Effector CD8-positive, alpha-beta T cell (primary cell): ENCODE results near the gene RCOR3.
"Not testable (repeated sequence)": the region's sequence is repeated elsewhere in the genome, so short reads cannot be mapped to it uniquely, and the experiment has no call there.

Source experiments
- DNase-seq: peaks from one replicate; lab custom pipeline; 2025; lab: John Stamatoyannopoulos, UW

The RCOR3 gene

GRCh38 chr1:211340622-211341507, 81.7 kb downstream of the RCOR3 start:
- no peak for DNase-seq

GRCh38 chr1:211341999-211342398, 82.8 kb downstream of the RCOR3 start:
- no peak for DNase-seq

GRCh38 chr1:211343607-211344006, 84.4 kb downstream of the RCOR3 start:
- DNase-seq = no peak

GRCh38 chr1:211344152-211344618, 85.0 kb downstream of the RCOR3 start:
- no peak for DNase-seq

GRCh38 chr1:211345719-211346118, 86.6 kb downstream of the RCOR3 start:
- DNase-seq = no peak

- no peak for DNase-seq
Measured at GRCh38 chr1:211347077-211347844, 88.1 kb downstream of the RCOR3 start.

GRCh38 chr1:211348547-211348946, 89.4 kb downstream of the RCOR3 start:
- no peak for DNase-seq

- no peak for DNase-seq
Measured at GRCh38 chr1:211349741-211350140, 90.6 kb downstream of the RCOR3 start.

GRCh38 chr1:211352055-211352454, 92.9 kb downstream of the RCOR3 start:
- not testable (repeated sequence) for DNase-seq

- no peak for DNase-seq
Measured at GRCh38 chr1:211352465-211352864, 93.3 kb downstream of the RCOR3 start.

GRCh38 chr1:211352985-211353515, 93.9 kb downstream of the RCOR3 start:
- peak; percentile 12 for DNase-seq

- no peak for DNase-seq
Measured at GRCh38 chr1:211353562-211354212, 94.5 kb downstream of the RCOR3 start.

GRCh38 chr1:211355873-211356272, 96.7 kb downstream of the RCOR3 start:
- DNase-seq = no peak

GRCh38 chr1:211356723-211357407, 97.7 kb downstream of the RCOR3 start:
- DNase-seq = no peak

- no peak for DNase-seq
Measured at GRCh38 chr1:211358685-211359084, 99.5 kb downstream of the RCOR3 start.

GRCh38 chr1:211359876-211360275, 100.7 kb downstream of the RCOR3 start:
- DNase-seq = no peak

- no peak for DNase-seq
Measured at GRCh38 chr1:211361202-211361601, 102.0 kb downstream of the RCOR3 start.
